ENCODE measurements around the gene MACROD2.

The MACROD2 gene

GRCh38 chr20:14522595-14522994 is 527.3 kb downstream of the MACROD2 start:
- no peaks in the 10 kb centered on the region for H3K27me3 ChIP-seq (ENCODE audit: low read length)
- H3K9me2 ChIP-seq (replicated peaks; ENCODE audit: insufficient read depth, low read length), result no peaks in the 10 kb centered on the region
- no peak overlapping the region for H3K27ac ChIP-seq (ENCODE audit: low read depth, low read length)
- H3K4me3 ChIP-seq (ENCODE audit: insufficient read depth, low read length, poor library complexity, severe bottlenecking), result no peak overlapping the region
- H3F3A ChIP-seq (ENCODE audit: insufficient read depth), result no peaks in the 10 kb centered on the region
- H3K79me2 ChIP-seq (ENCODE audit: insufficient read depth, low read length), result no peaks in the 10 kb centered on the region
- H3K36me3 ChIP-seq (ENCODE audit: low read length), result no peaks in the 10 kb centered on the region
- H2AFZ ChIP-seq (ENCODE audit: low read depth, low read length, severe bottlenecking), result no peak overlapping the region
- TF ChIP-seq EZH2phosphoT487 (conservative IDR thresholded peaks at IDR 0.05; ENCODE audit: low read length), result no peak
- TF ChIP-seq CTCF (IDR thresholded peaks at IDR 0.05; ENCODE audit: insufficient read depth, low read length, poor library complexity, severe bottlenecking), result no peak
- no peak overlapping the region for H3K9ac ChIP-seq (ENCODE audit: low read length)
- no peak overlapping the region for H3K4me2 ChIP-seq (ENCODE audit: low read depth, low read length, poor library complexity, severe bottlenecking)
- H4K20me1 ChIP-seq (ENCODE audit: low read depth, low read length), result no peaks in the 10 kb centered on the region
- no peaks in the 10 kb centered on the region for H3K9me3 ChIP-seq (ENCODE audit: insufficient read depth, low read length)

- Histone ChIP-seq H2AFZ (ENCODE audit: low read depth, low read length, severe bottlenecking) (no peak overlapping the region), H3F3A (ENCODE audit: insufficient read depth) (no peaks in the 10 kb centered on the region), H3K4me2 (ENCODE audit: low read depth, low read length, poor library complexity, severe bottlenecking) (no peak overlapping the region), H4K20me1 (ENCODE audit: low read depth, low read length) (no peaks in the 10 kb centered on the region), H3K27ac (ENCODE audit: low read depth, low read length) (no peak overlapping the region), H3K79me2 (ENCODE audit: insufficient read depth, low read length) (no peaks in the 10 kb centered on the region), H3K9ac (ENCODE audit: low read length) (no peak overlapping the region), H3K4me3 (ENCODE audit: insufficient read depth, low read length, poor library complexity, severe bottlenecking) (no peak overlapping the region), H3K36me3 (ENCODE audit: low read length) (no peaks in the 10 kb centered on the region), H3K27me3 (ENCODE audit: low read length) (no peaks in the 10 kb centered on the region), H3K9me3 (ENCODE audit: insufficient read depth, low read length) (no peaks in the 10 kb centered on the region), H3K9me2 (replicated peaks; ENCODE audit: insufficient read depth, low read length) (no peaks in the 10 kb centered on the region)
- no peak for TF ChIP-seq CTCF (IDR thresholded peaks at IDR 0.05; ENCODE audit: insufficient read depth, low read length, poor library complexity, severe bottlenecking)
Observed at GRCh38 chr20:14523090-14523489, 527.8 kb downstream of the MACROD2 start.

- no peaks in the 10 kb centered on the region for H3F3A ChIP-seq (ENCODE audit: insufficient read depth)
Observed at GRCh38 chr20:14525426-14525825, 530.1 kb downstream of the MACROD2 start.

More at GRCh38 chr20:14525426-14525825, 530.1 kb downstream of the MACROD2 start:
- Histone ChIP-seq H3K4me3 (ENCODE audit: insufficient read depth, low read length, poor library complexity, severe bottlenecking) (no peak overlapping the region), H3K4me2 (ENCODE audit: low read depth, low read length, poor library complexity, severe bottlenecking) (no peak overlapping the region), H4K20me1 (ENCODE audit: low read depth, low read length) (no peaks in the 10 kb centered on the region), H3K9ac (ENCODE audit: low read length) (no peak overlapping the region), H3K9me3 (ENCODE audit: insufficient read depth, low read length) (no peaks in the 10 kb centered on the region), H3K9me2 (replicated peaks; ENCODE audit: insufficient read depth, low read length) (no peaks in the 10 kb centered on the region), H2AFZ (ENCODE audit: low read depth, low read length, severe bottlenecking) (no peak overlapping the region), H3K27me3 (ENCODE audit: low read length) (no peaks in the 10 kb centered on the region), H3K36me3 (ENCODE audit: low read length) (no peaks in the 10 kb centered on the region), H3K79me2 (ENCODE audit: insufficient read depth, low read length) (no peaks in the 10 kb centered on the region), H3K27ac (ENCODE audit: low read depth, low read length) (no peak overlapping the region)
- TF ChIP-seq CTCF (IDR thresholded peaks at IDR 0.05; ENCODE audit: insufficient read depth, low read length, poor library complexity, severe bottlenecking) (no peak), EZH2phosphoT487 (conservative IDR thresholded peaks at IDR 0.05; ENCODE audit: low read length) (no peak)
